GM18508 (cell line): Measurements from ENCODE around the gene GPR157.
"Not testable (repeated sequence)": the region's sequence is repeated elsewhere in the genome, so short reads cannot be mapped to it uniquely, and the experiment has no call there.

Experiments
- ATAC-seq: cut with Tn5 transposase; IDR thresholded peaks from one replicate; pipeline ENCODE4 v1.9.1; 2021; ENCODE audit warnings: moderate number of reproducible peaks; ENCODE audit not compliant: insufficient read depth, unreplicated experiment

The GPR157 gene, protein sequence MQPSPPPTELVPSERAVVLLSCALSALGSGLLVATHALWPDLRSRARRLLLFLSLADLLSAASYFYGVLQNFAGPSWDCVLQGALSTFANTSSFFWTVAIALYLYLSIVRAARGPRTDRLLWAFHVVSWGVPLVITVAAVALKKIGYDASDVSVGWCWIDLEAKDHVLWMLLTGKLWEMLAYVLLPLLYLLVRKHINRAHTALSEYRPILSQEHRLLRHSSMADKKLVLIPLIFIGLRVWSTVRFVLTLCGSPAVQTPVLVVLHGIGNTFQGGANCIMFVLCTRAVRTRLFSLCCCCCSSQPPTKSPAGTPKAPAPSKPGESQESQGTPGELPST

GRCh38 chr1:9128520-9129265 is at the start of gene GPR157:
TSS of gene GPR157 (minus strand) at chr1:9129102. CDS start at chr1:9129027, 75 bp downstream.
- no peak for ATAC-seq

DNA sequence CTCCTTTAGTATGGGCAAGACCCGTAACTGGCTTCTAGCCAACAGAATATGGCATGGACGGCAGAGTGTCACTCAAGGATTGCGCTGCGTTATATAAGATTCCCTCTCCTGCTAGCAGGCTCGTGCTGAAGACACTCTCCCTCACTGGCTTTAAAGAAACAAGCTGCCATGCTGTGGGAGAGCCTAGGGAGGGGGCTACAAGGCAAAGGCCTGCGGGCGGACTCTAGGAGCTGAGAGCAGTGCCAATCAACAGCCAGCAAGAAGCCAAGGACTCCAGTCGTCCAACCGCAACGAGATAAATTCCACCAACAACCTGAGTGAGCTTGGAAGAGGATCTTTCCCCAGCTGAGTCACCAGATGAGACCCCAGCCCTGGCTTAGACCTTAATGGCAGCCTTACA is 45.9 kb upstream of the GPR157 start:
- no peak for ATAC-seq

DNA sequence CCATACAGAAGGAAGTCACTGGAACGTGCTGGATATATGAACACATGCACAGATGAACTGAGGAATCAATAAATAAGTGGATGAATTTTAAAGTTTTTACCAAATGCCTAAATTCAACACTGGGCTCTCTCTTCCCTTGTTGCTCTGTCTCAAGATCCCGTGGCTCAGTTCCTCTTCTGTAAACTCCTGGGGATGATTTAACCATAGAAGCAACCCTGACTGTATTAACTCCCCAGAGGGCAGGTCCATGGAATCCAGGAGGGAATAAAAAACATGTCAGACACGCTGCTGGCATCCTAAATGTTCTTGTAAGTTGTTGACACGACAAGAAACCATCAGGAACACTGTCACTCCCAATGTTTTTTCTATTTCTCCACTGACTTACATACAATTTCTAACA is 45.3 kb upstream of the GPR157 start:
- no peak for ATAC-seq

DNA sequence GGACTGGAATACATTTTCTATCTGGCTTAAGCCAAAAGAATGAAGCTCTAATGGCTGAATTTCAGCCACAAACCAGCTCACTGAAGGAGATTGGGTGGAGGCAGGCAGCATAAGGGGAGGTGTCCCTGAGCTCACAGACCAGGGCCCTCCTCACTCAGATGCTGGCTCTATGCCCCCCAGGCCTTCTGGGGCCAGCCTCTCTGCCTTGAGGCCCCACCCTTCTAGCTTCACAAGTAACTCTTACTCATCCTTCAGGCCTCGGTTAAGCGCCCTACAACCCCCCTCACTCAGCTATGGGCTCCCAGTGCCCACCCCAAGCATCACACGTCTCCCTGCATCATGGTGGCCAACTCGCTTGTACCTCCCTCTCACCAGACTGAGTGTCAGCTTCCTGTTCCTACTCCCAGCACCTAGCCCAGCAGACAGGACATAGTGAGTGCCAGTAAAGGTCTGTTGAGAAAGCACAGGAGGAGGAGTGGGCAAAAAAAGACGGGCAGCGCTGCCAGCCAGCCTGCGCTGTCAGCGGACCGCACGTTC is 40.8 kb upstream of the GPR157 start:
- ATAC-seq, result no peak

DNA sequence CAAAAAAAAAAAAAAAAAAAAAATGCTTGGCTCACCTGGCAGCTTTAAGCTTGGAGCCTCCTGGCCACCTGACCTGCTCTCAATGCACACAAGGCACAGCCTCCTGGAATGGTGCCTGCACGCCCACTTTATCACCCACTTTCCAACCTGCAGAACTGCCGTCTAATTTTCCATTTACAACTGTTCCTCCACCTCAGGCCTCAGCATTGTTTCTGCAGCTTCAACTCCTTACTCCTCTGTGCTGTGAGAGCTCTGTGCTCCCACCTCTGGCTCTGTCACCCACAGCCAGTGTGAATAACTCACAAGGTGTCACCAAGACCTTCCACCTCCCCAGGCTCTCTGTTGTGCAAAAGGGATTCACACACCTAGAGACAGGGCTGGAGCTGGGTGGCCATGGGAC is 38.7 kb upstream of the GPR157 start:
- ATAC-seq, result no peak

- ATAC-seq, result no peak
These were observed 37.7 kb upstream of the GPR157 start for GRCh38 chr1:9166289-9167235.

GRCh38 chr1:9165396-9165795 is 36.5 kb upstream of the GPR157 start:
- ATAC-seq, result no peak

GRCh38 chr1:9164919-9165318 is 36.0 kb upstream of the GPR157 start:
- ATAC-seq, result no peak

GRCh38 chr1:9164532-9164900 is 35.6 kb upstream of the GPR157 start:
- no peak for ATAC-seq

DNA sequence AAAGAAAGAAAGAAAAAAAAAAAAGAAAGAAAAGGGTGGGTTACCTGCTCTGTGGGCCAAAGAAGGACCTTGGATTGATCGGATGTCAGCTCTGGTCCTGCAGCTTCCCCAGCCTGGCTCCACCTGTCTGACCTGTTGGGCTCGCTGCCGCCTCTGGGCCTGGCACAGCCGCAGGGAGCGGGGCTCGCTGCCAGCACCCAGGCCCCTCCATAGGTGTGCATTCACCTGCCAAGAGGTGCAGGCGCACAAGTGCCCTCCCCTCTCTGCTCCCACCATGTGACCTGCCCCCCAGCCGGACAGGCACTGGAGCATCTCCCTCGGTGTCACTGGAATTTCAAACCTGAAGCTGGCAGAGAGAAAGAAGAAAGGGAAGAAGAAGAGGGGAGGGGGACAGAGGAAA is 33.1 kb upstream of the GPR157 start:
- ATAC-seq, result no peak

- ATAC-seq, result no peak
These were observed 32.4 kb upstream of the GPR157 start for GRCh38 chr1:9161342-9161741.

- ATAC-seq, result no peak
These were observed 31.3 kb upstream of the GPR157 start for GRCh38 chr1:9160079-9160717.

DNA sequence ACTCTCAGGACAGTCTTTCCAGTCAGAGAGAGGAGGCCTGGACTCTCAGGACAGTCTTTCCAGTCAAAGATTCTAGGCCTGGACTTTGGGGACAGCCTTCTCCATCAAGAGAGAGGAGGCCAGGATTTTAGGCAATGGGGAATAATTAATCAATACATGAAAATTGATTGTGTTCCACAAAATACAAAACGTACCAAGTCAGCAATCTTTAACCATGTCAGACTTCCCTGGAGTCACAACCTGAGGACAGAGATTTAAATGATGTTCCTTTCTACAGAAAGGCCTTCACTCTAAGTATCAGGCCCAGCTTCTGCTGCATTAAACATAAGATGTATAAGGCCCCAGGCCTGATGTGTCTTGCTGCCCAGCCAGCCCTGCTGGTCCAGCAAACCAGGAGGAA is 27.0 kb upstream of the GPR157 start:
- ATAC-seq, result no peak

DNA sequence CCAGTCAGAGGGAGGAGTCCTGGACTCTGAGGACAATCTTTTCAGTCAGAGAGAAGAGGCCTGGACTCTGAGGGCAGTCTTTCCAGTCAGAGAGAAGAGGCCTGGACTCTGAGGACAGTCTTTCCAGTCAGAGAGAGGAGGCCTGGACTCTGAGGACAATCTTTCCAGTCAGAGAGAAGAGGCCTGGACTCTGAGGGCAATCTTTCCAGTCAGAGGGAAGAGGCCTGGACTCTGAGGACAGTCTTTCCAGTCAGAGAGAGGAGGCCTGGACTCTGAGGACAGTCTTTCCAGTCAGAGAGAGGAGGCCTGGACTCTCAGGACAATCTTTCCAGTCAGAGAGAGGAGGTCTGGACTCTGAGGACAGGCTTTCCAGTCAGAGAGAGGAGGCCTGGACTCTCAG is 26.5 kb upstream of the GPR157 start:
- ATAC-seq, result not testable (repeated sequence)

DNA sequence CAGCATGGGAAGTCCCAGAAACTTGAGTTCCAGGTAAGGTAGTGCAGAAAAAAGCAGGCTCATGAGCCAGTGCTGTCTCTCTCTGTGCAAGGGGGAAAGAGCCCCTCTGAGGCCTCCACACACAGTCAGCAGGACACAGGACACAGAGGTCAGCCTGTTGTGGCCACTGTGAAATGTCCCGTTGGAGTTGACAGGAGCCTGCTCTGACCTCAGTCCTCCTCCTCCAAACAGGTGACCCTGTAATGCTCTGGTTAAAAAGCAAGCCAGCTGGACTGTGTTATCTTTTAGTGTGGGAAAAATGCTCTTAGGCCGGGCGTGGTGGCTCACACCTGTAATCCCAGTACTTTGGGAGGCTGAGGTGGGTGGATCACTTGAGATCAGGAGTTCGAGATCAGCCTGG is 24.2 kb upstream of the GPR157 start:
- ATAC-seq, result no peak

DNA sequence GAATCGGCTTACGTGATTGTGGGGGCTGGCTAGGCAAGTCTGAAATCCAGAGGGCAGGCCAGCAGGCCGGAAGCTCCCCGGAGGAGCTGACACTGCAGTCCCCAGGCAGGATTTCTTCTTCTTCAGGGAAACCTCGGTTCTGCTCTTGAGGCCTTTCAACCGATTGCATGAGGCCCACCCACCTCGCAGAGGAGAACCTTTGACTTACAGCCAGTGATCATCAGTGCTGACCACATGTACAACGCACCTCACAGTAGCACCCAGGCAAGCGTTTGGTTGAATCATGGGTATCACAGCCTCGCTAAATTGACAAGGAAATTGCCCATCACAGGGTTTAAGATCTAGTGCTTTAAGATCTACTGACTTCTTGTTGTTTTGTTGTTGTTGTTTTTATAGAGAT is 23.6 kb upstream of the GPR157 start:
- no peak for ATAC-seq

GRCh38 chr1:9151328-9151860 is 22.5 kb upstream of the GPR157 start:
- no peak for ATAC-seq

DNA sequence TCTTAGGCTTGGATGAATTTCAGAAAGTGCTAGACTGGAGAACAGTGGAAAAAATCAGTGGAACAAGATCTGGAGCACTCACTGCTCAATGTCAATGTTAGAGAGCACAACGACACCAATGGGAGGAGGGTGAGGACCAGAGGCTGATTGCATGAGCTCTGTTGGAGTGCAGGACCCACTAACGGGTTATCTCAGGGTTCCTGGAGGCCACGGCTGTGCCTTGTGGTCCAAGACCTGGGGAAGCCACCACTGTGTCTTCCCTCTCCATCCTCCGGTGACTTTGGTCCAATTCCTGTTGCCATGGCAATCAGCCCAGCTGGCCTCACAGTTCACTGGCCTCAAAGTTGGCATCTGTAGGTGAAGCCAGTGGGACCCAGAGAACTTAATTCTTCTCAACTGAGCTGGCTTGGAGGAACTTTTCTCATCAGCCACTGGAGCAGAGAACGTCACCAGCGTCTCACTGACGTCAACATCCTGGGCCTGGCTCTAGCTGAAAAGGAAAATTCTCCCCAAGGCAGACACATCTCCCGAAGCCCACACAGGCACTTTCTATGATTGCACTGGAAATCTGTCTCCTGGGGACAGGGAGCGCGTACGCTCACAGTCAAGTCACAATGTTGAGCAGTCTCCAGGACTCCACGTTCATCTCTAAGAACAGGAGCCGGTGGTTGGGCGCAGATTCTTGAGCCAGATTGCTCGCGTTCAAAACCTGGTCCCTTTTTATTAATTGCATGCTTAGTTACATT is 21.9 kb upstream of the GPR157 start:
- ATAC-seq, result no peak
